Heart left ventricle (tissue), 16 donors: ENCODE data around the gene RREB1. TPM values are rescaled to one million over a fixed set of nuclear protein-coding genes. Genes with fewer than 3 reads are reported as not detected.

Experiments
- ATAC-seq, 4 donors: fragments of 200-7000 bp; cut with Tn5 transposase; one replicate each; pipeline ENCODE4 v1.9.1; 2020 to 2022; ENCODE audit warnings: moderate library complexity in 4 of 4, mild to moderate bottlenecking in 3 of 4, moderate number of reproducible peaks in 1 of 4
- DNase-seq, 5 donors: peaks; one replicate each; pipeline ENCODE4 v3.0.0-alpha.2; 2020
- H3K27ac ChIP-seq, 12 donors: fragments of 200-600 bp; sonication (generic) in 4 of 12; one replicate each; pipeline versions ENCODE4 v1.5.0 to v1.8.0; 2016 to 2022; ENCODE audit warnings: mild to moderate bottlenecking in 2 of 12
- H3K27me3 ChIP-seq, 9 donors: fragments of 200-600 bp; sonication (generic) in 2 of 9; one replicate each; pipeline versions ENCODE4 v1.5.1 to v1.8.0; 2016 to 2022; ENCODE audit warnings: mild to moderate bottlenecking in 3 of 9
- H3K36me3 ChIP-seq, 9 donors: fragments of 200-600 bp; sonication (generic) in 2 of 9; one replicate each; pipeline versions ENCODE4 v1.5.0 to v1.8.0; 2018 to 2022; ENCODE audit warnings: mild to moderate bottlenecking in 2 of 9
- H3K4me1 ChIP-seq, 12 donors: fragments of 200-600 bp; sonication (generic) in 4 of 12; one replicate each; pipeline versions ENCODE4 v1.5.0 to v1.8.0; 2016 to 2022; ENCODE audit warnings: mild to moderate bottlenecking in 3 of 12
- H3K4me3 ChIP-seq, 12 donors: fragments of 200-600 bp; sonication (generic) in 4 of 12; one replicate each; pipeline versions ENCODE4 v1.5.0 to v1.8.0; 2017 to 2022; ENCODE audit warnings: mild to moderate bottlenecking in 9 of 12, moderate library complexity in 4 of 12
- H3K9me3 ChIP-seq, 12 donors: fragments of 200-600 bp; sonication (generic) in 4 of 12; one replicate each; pipeline versions ENCODE4 v1.5.0 to v1.8.0; 2016 to 2022; ENCODE audit warnings: mild to moderate bottlenecking in 1 of 12
- CTCF ChIP-seq, 12 donors: fragments of 200-600 bp; sonication (generic) in 4 of 12; IDR thresholded peaks; one replicate each; pipeline versions ENCODE4 v1.5.0 to v1.8.0; 2018 to 2022; ENCODE audit warnings: antibody characterized with exemption in 12 of 12, mild to moderate bottlenecking in 5 of 12
- POLR2A ChIP-seq, 2 donors: fragments of 450-650 bp; IDR thresholded peaks; one replicate each; pipeline ENCODE4 v1.6.1; 2017; ENCODE audit warnings: antibody characterized with exemption in 2 of 2, mild to moderate bottlenecking in 2 of 2, moderate library complexity in 2 of 2
- WGBS, 4 donors: extraction: QIAGEN DNeasy Blood & Tissue Kit in 2 of 4; methylation state at CpG; one replicate each; pipeline versions ENCODE4 v1.1.5 to v1.1.7; 2013 to 2018; 5-methylcytosine and 5-hydroxymethylcytosine counted together
- intact Hi-C, 10 donors: fragments of 100-400 bp; cut with DNase I; formaldehyde crosslinking; loops; one replicate each; pipeline versions ENCODE4 v1.11.1 to v1.14.2; 2022
- polyA plus RNA-seq, 2 donors: library from polyadenylated mRNA; stranded (reverse); fragments of 200-250 nt; gene quantifications; one replicate each; pipeline ENCODE4 v1.2.3, GENCODE V29; 2013
- total RNA-seq, 9 donors: library from RNA; depleted of rRNA in 2 of 9; stranded (reverse); fragments of >200 nt in 2 of 9; fragmentation: NEBNext Ultra II Directional in 3 of 9; extraction: Animal tissue kit (Norgen Biotek cat#: 25700) in 3 of 9; gene quantifications; one replicate each; pipeline versions ENCODE4 v1.1.0 to v1.2.4, GENCODE V29; 2016 to 2023
- donor health status: ischemic (EF 13 %, LVEDD 7.1; RV severe dilation, severe dysfunction).
- donor health status: healthy with polysubstance abuse.
- donor health status: DM: no; HTN: yes; CAD: no.
- donor health status: DM: no; HTN: no; CAD: no.
- donor health status: ischemic (EF 25% LVEDD 6.9; RV normal size, moderate dysfunction).
- donor health status: ischemic (EF 25% LVEDD 5.7; RV mildly dilated, moderate dysfunction).
- donor health status: healthy.
- donor health status: DM: yes; HTN: yes; CAD: no.
- donor health status: ischemic (EF 35%, LVEDD 5.7; RV mildly dilated, moderate dysfunction).
- donor health status: nonischemic (EF 11% LVEDD 7.7; RV severe dilation, severe dysfunction).
- donor health status: DM: yes; HTN: yes; CAD: no.
- donor health status: PGD.
- donor health status: ischemic (EF 29% LVEDD 5.4; RV normal size, mild dysfunction).
- donor health status: nonischemic (EF 23%, LVEDD 6.1; RV moderate dilation, normal function).

Gene RREB1
- total and polyA plus RNA-seq, 11 donors = 8.7 to 49.4 (median 35.7) TPM

DNA sequence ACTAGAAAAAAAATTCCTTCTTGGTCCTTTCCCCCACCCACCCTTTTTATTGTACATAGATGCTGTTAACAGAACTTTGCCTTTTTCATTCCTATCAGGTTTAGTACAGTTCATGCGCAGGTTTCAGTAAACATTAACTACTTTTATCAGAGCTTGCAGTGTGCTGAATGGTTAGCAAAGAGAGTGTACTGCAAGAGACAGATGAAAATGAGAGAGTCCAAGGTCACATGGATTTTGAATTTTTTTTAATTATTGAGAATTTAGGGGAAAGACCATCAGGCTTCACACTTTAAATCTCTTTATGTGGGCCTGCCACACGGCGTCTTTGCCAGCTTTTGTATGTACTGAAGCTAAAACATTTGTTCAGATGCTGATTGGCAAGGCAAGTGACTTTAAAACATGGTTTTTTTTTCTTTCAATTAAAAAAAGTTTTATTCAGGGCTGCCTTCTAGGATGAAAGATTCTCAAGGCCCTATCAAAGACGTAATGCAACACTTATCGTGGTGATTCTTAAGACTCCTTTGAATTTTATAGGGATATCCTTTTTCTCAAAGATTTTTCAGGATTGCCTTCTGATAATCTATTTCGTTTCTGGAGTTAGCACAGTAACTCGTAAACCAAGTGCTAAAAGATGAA lies 32.2 kb downstream of the RREB1 start:
- intact Hi-C loops = loop anchor here in 6 of 10 donors (2.0 to 5.0 kb wide), 3 partner anchors 27 to 33 kb away; partner anchors contain the start of gene RREB1 (in 3 of the 6)
- H3K36me3 ChIP-seq = no peaks in the 10 kb centered on the region
- H3K4me3 ChIP-seq = peak overlapping the region in 2 of 12 donors; percentile 60 to 66
- no peak for DNase-seq
- peaks cover 4 to 88% (median 58%) of the 10 kb centered on the region in 12 donors for H3K4me1 ChIP-seq
- no peak for ATAC-seq
- H3K27ac ChIP-seq = peak overlapping the region in 10 of 12 donors; percentile 88 to 96 (median 94)
- no peaks in the 10 kb centered on the region for H3K27me3 ChIP-seq
- TF ChIP-seq CTCF (IDR thresholded peaks at IDR 0.05) (no peak), POLR2A (IDR thresholded peaks at IDR 0.05) (no peak)
- 73 to 86% (median 76%) methylated on average over 7 of the region's 7 CpGs for WGBS, 4 donors
- no peaks in the 10 kb centered on the region for H3K9me3 ChIP-seq

- Histone ChIP-seq H3K4me3 (peak overlapping the region; percentile 22 to 83 (median 67)), H3K36me3 (no peaks in the 10 kb centered on the region), H3K27ac (peak overlapping the region; percentile 87 to 96 (median 94)), H3K27me3 (no peaks in the 10 kb centered on the region), H3K9me3 (no peaks in the 10 kb centered on the region), H3K4me1 (peaks cover 4 to 90% (median 66%) of the 10 kb centered on the region in 12 donors)
- DNase-seq = peak; percentile 92 to 94 (median 92)
- intact Hi-C loops = loop anchor here in 5 of 10 donors (2.0 to 5.0 kb wide), 3 partner anchors 28 to 34 kb away; partner anchors contain the start of gene RREB1 (in 3 of the 5)
- peak; percentile 82 to 97 (median 95) for ATAC-seq
- TF ChIP-seq CTCF (IDR thresholded peaks at IDR 0.05) = no peak
- peak in 1 of 2 donors; percentile 87 for TF ChIP-seq POLR2A (IDR thresholded peaks at IDR 0.05)
- 3 to 5% (median 3%) methylated on average over 35 to 67 of the region's 67 CpGs for WGBS, 4 donors
These were observed 33.0 kb downstream of the RREB1 start for GRCh38 chr6:7140631-7141378.

DNA sequence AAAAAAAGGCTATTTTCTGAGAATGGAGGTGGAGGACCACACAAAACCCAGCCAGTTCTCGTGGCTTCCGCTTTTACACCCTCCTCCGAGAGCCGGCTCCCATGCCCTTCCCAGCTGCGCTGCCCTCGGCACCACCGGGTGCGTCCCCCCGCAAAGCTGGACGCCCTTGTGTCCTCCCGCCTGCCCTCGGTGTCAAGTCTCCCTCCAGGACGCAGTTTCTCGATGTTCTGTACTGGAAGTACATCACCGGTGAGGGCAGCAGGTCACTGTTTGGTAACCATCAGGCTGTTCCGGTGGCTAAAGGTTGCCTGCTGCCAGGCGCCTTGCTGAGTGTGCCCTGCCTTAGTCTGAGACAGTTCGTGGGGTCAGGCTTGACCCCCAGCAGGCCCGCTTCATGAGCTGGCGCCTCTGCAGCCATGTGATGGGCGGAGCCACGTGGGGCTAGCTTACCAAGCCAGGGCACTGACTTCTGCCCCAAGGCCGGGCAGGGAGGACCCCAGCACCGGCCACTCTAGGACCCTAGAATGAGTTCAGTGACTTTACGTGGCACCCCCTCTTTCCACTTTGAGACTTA lies 34.6 kb downstream of the RREB1 start:
- peaks cover under 1 to 96% (median 76%) of the 10 kb centered on the region in 12 donors for H3K4me1 ChIP-seq
- peak overlapping the region in 6 of 12 donors; percentile 63 to 95 (median 94) for H3K27ac ChIP-seq
- intact Hi-C loops = loop anchor here in 3 of 10 donors (5.0 kb wide), 1 partner anchor 35 kb away; the partner anchor contains the start of gene RREB1 (in 3 of the 3)
- no peak for TF ChIP-seq CTCF (IDR thresholded peaks at IDR 0.05)
- no peak for TF ChIP-seq POLR2A (IDR thresholded peaks at IDR 0.05)
- no peak overlapping the region for H3K4me3 ChIP-seq
- ATAC-seq (no peak), DNase-seq (no peak)
- no peaks in the 10 kb centered on the region for H3K9me3 ChIP-seq
- H3K36me3 ChIP-seq = no peaks in the 10 kb centered on the region
- 95 to 98% (median 96%) methylated on average over 21 to 25 of the region's 25 CpGs for whole genome bisulfite sequencing, 4 donors
- no peaks in the 10 kb centered on the region for H3K27me3 ChIP-seq
